Measurements from ENCODE around the gene ASS1. TPM values are rescaled to one million over a fixed set of nuclear protein-coding genes. Genes with fewer than 3 reads are reported as not detected.

Gene ASS1
- total RNA-seq, 1 experiment from 2014 or later = 26.2 TPM

- ATAC-seq (no peak), DNase-seq (ENCODE audit: low read depth, low spot score) (no peak)
- no peak overlapping the region for H3K27ac ChIP-seq (ENCODE audit: low read length)
- intact Hi-C loops (cut with micrococcal nuclease; ENCODE audit: unreplicated experiment) = no loop called here
- H3K4me3 ChIP-seq (ENCODE audit: low read depth in 2 of 2, low read length in 2 of 2) = no peak overlapping the region
- H3K4me1 ChIP-seq (ENCODE audit: control insufficient read depth, insufficient read depth, low read length) = no peaks in the 10 kb centered on the region
- POLR2A ChIA-PET = no interaction called here
- no peaks in the 10 kb centered on the region for H3K36me3 ChIP-seq (ENCODE audit: control insufficient read depth, insufficient read depth, low read length)
- TF ChIP-seq TCF7L2 (IDR thresholded peaks at IDR 0.05; ENCODE audit: low read depth, low read length) (no peak), CTCF (IDR thresholded peaks at IDR 0.05) (no peak), REST (IDR thresholded peaks at IDR 0.05; ENCODE audit: insufficient read depth in 1 of 2, low read depth in 2 of 2, low read length in 1 of 2) (no peak), SIN3A (IDR thresholded peaks at IDR 0.05; ENCODE audit: borderline replicate concordance, insufficient read depth, low read depth, low read length) (no peak), POLR2AphosphoS5 (IDR thresholded peaks at IDR 0.05; ENCODE audit: low read depth, low read length) (no peak)
- in situ Hi-C loops (cut with HindIII; ENCODE audit: low pct_unique_long_range_greater_than_20kb, low sequenced_read_pairs) = no loop called here
- CTCF ChIA-PET = interaction anchor here (0.9 kb wide), 1 partner anchor 220 kb away, joined by 4 read pairs; no protein-coding TSS in a partner anchor
- no peaks in the 10 kb centered on the region for H3K27me3 ChIP-seq (ENCODE audit: control insufficient read depth, insufficient read depth, low read length)
- no peaks in the 10 kb centered on the region for H3K9me3 ChIP-seq (ENCODE audit: control insufficient read depth, insufficient read depth, low read depth, low read length)
- BruUV-seq (replicated peaks) = no TSS peak
Measured at GRCh38 chr9:130463763-130464745, 19.3 kb downstream of the ASS1 start.

- POLR2A ChIA-PET = no interaction called here
- no TSS peak for BruUV-seq (replicated peaks)
- Histone ChIP-seq H3K27me3 (ENCODE audit: control insufficient read depth, insufficient read depth, low read length) (no peaks in the 10 kb centered on the region), H3K4me3 (ENCODE audit: low read depth in 2 of 2, low read length in 2 of 2) (no peak overlapping the region), H3K9me3 (ENCODE audit: control insufficient read depth, insufficient read depth, low read depth, low read length) (no peaks in the 10 kb centered on the region), H3K27ac (ENCODE audit: low read length) (no peak overlapping the region), H3K36me3 (ENCODE audit: control insufficient read depth, insufficient read depth, low read length) (no peaks in the 10 kb centered on the region), H3K4me1 (ENCODE audit: control insufficient read depth, insufficient read depth, low read length) (no peaks in the 10 kb centered on the region)
- in situ Hi-C loops (cut with HindIII; ENCODE audit: low pct_unique_long_range_greater_than_20kb, low sequenced_read_pairs) = no loop called here
- ATAC-seq (no peak), DNase-seq (ENCODE audit: low read depth, low spot score) (no peak)
- intact Hi-C loops (cut with micrococcal nuclease; ENCODE audit: unreplicated experiment) = no loop called here
- no peak for TF ChIP-seq POLR2AphosphoS5 (IDR thresholded peaks at IDR 0.05; ENCODE audit: low read depth, low read length)
- TF ChIP-seq SIN3A (IDR thresholded peaks at IDR 0.05; ENCODE audit: borderline replicate concordance, insufficient read depth, low read depth, low read length) = no peak
- no peak for TF ChIP-seq CTCF (IDR thresholded peaks at IDR 0.05)
- TF ChIP-seq REST (IDR thresholded peaks at IDR 0.05; ENCODE audit: insufficient read depth in 1 of 2, low read depth in 2 of 2, low read length in 1 of 2) = no peak
- TF ChIP-seq TCF7L2 (IDR thresholded peaks at IDR 0.05; ENCODE audit: low read depth, low read length) = no peak
- CTCF ChIA-PET = interaction anchor here (0.6 kb wide), 1 partner anchor 68 kb away, joined by 3 read pairs; no protein-coding TSS in a partner anchor
Measured at GRCh38 chr9:130465383-130466096, 20.8 kb downstream of the ASS1 start.
